ENCODE measurements around the gene UBE2G1. TPM values are rescaled to one million over a fixed set of nuclear protein-coding genes. Genes with fewer than 3 reads are reported as not detected.

The UBE2G1 gene
- total RNA-seq, 4 donors from 2014 or later, result 16.5 to 51.8 (median 33.9) TPM

- no peaks in the 10 kb centered on the region for H3K9me3 ChIP-seq
- no peak for DNase-seq
- H3K36me3 ChIP-seq, result no peaks in the 10 kb centered on the region
- intact Hi-C loops (cut with DNase I; ENCODE audit: low total_unique reads), result no loop called here
- no peaks in the 10 kb centered on the region for H3K27me3 ChIP-seq
- H3K4me1 ChIP-seq, result no peaks in the 10 kb centered on the region
- no peak overlapping the region for H3K4me3 ChIP-seq
- no peak overlapping the region for H3K27ac ChIP-seq
- TF ChIP-seq POLR2A (IDR thresholded peaks at IDR 0.05), result no peak
Observed at GRCh38 chr17:4344926-4345325, 21.5 kb downstream of the UBE2G1 start.

GRCh38 chr17:4342535-4342934 lies 23.9 kb downstream of the UBE2G1 start:
- intact Hi-C loops (cut with DNase I; ENCODE audit: low total_unique reads), result no loop called here
- TF ChIP-seq CTCF (IDR thresholded peaks at IDR 0.05), result no peak
- no peak for TF ChIP-seq POLR2A (IDR thresholded peaks at IDR 0.05)
- DNase-seq, result no peak
- Histone ChIP-seq H3K27ac (no peak overlapping the region), H3K36me3 (no peaks in the 10 kb centered on the region), H3K4me3 (no peak overlapping the region), H3K27me3 (no peaks in the 10 kb centered on the region), H3K9me3 (no peaks in the 10 kb centered on the region), H3K4me1 (no peaks in the 10 kb centered on the region)

GRCh38 chr17:4341616-4341977 lies 24.9 kb downstream of the UBE2G1 start:
- Histone ChIP-seq H3K4me3 (no peak overlapping the region), H3K9me3 (no peaks in the 10 kb centered on the region)
- intact Hi-C loops (cut with DNase I; ENCODE audit: low total_unique reads), result no loop called here

GRCh38 chr17:4340914-4341615 lies 25.4 kb downstream of the UBE2G1 start:
- H3K27ac ChIP-seq, result no peak overlapping the region
- no peak for DNase-seq
- H3K4me1 ChIP-seq, result no peaks in the 10 kb centered on the region

More at GRCh38 chr17:4341616-4341977, 24.9 kb downstream of the UBE2G1 start:
- Histone ChIP-seq H3K27me3 (no peaks in the 10 kb centered on the region), H3K36me3 (no peaks in the 10 kb centered on the region), H3K27ac (no peak overlapping the region), H3K4me1 (no peaks in the 10 kb centered on the region)
- DNase-seq, result no peak
- TF ChIP-seq CTCF (IDR thresholded peaks at IDR 0.05) (no peak), POLR2A (IDR thresholded peaks at IDR 0.05) (no peak)

GRCh38 chr17:4334776-4335584 lies 31.5 kb downstream of the UBE2G1 start:
- no peak overlapping the region for H3K4me3 ChIP-seq
- H3K4me1 ChIP-seq, result no peaks in the 10 kb centered on the region
- TF ChIP-seq CTCF (IDR thresholded peaks at IDR 0.05), result no peak
- no peak for TF ChIP-seq POLR2A (IDR thresholded peaks at IDR 0.05)
- no peaks in the 10 kb centered on the region for H3K27me3 ChIP-seq
- no peak overlapping the region for H3K27ac ChIP-seq
- no peaks in the 10 kb centered on the region for H3K36me3 ChIP-seq
- intact Hi-C loops (cut with DNase I; ENCODE audit: low total_unique reads), result no loop called here
- no peaks in the 10 kb centered on the region for H3K9me3 ChIP-seq
- DNase-seq, result no peak

More at GRCh38 chr17:4340914-4341615, 25.4 kb downstream of the UBE2G1 start:
- H3K9me3 ChIP-seq, result no peaks in the 10 kb centered on the region
- no peaks in the 10 kb centered on the region for H3K27me3 ChIP-seq
- TF ChIP-seq CTCF (IDR thresholded peaks at IDR 0.05) (no peak), POLR2A (IDR thresholded peaks at IDR 0.05) (no peak)
- H3K36me3 ChIP-seq, result no peaks in the 10 kb centered on the region
- no peak overlapping the region for H3K4me3 ChIP-seq
- intact Hi-C loops (cut with DNase I; ENCODE audit: low total_unique reads), result no loop called here
